AG09319 (cell line): Measurements from ENCODE around the gene DCAF8L2.
"Not testable (repeated sequence)": the region's sequence is repeated elsewhere in the genome, so short reads cannot be mapped to it uniquely, and the experiment has no call there.

Experiments
- DNase-seq: peaks from one replicate; pipeline ENCODE4 v3.0.0-alpha.2; 2010; ENCODE audit warnings: low read depth; ENCODE audit errors: extremely low read depth
- TF ChIP-seq, protein P1 (sequence below): IDR thresholded peaks from 2 replicates; pipeline ENCODE4 v1.5.1; 2011; ENCODE audit warnings: low read depth, mild to moderate bottlenecking, inconsistent platforms, low read length, moderate library complexity

The DCAF8L2 gene

DNA sequence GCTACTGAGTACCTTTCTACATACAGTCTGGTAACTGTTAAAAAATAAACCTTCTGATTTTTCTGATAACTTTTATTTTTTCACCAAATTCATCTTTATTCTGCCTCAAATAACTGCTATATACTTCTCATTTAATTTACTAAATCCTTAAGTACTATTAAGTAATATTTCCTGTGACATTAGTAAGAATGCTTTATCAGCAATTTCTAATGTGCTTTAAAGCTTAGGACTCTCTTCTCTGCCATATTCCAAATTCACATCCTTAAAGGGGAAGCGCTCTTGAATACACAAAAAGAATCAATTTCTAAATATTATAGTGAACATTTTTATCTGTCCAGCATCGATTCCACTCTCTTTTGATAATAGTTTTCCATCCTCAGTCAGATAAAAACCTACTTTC, 81.1 kb downstream of the DCAF8L2 start:
- TF ChIP-seq, protein P1, sequence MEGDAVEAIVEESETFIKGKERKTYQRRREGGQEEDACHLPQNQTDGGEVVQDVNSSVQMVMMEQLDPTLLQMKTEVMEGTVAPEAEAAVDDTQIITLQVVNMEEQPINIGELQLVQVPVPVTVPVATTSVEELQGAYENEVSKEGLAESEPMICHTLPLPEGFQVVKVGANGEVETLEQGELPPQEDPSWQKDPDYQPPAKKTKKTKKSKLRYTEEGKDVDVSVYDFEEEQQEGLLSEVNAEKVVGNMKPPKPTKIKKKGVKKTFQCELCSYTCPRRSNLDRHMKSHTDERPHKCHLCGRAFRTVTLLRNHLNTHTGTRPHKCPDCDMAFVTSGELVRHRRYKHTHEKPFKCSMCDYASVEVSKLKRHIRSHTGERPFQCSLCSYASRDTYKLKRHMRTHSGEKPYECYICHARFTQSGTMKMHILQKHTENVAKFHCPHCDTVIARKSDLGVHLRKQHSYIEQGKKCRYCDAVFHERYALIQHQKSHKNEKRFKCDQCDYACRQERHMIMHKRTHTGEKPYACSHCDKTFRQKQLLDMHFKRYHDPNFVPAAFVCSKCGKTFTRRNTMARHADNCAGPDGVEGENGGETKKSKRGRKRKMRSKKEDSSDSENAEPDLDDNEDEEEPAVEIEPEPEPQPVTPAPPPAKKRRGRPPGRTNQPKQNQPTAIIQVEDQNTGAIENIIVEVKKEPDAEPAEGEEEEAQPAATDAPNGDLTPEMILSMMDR, result no peak
- no peak for DNase-seq

- DNase-seq, result no peak
- TF ChIP-seq, protein P1, result no peak
These were observed 84.3 kb downstream of the DCAF8L2 start for GRCh38 chrX:27674491-27674890.

- TF ChIP-seq, protein P1, result no peak
- no peak for DNase-seq
These were observed 85.3 kb downstream of the DCAF8L2 start for GRCh38 chrX:27675493-27675892.

GRCh38 chrX:27679281-27679680, 89.1 kb downstream of the DCAF8L2 start:
- TF ChIP-seq, protein P1, result no peak
- DNase-seq, result no peak

GRCh38 chrX:27680726-27681125, 90.6 kb downstream of the DCAF8L2 start:
- TF ChIP-seq, protein P1, result no peak
- no peak for DNase-seq

DNA sequence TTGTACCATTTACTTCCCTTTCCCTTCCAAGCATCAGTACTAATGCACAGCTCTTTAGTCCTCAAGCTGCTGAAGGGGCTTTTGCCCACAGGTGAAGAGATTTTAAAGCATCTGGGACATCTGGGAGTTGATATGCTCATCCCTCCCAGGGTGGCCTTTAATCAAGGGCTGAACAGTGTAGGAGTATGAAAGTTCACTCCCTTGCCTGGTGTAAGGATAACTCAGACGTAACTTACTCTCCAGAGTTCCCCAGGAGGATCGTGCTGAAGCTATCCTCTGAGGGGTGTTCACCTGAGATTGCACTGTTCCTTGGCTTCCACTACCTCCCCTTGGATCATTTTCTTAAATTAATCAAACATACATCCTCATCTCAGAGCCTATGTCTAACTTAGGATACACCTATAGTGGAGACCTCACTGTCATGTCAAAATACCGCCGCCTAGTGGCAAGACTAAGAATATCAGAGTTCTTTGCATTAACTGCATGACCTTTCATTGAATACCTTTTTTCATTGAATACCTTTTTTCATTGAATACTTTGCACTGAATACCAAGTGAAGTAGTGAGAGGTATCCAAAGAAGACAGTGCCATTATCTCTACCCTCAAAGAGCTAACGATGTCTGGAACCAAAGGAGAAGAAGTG, 93.5 kb downstream of the DCAF8L2 start:
- TF ChIP-seq, protein P1, result peak; percentile 38
- not testable (repeated sequence) for DNase-seq

DNA sequence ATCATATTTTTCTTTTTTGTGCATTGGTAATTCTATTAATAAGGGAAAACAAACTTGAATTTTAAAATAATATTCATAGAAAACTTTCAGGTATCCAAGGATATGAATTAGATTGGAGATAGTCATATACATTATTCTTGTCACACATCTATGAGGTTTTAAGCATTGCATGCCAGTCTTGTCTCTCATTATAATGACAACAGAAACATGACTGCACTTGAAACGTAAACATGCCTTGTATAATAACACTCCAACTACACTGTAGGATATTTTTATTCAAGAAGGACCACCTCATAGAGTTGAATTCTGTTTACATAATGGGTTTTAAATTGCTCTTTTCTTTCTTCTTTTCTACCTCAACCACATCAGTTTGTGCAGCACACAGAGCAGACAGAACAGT, 104.5 kb downstream of the DCAF8L2 start:
- no peak for DNase-seq
- TF ChIP-seq, protein P1, result no peak
